NOMO-1 (cell line): ENCODE results near the gene F2RL3.
A peak's percentile ranks its signal among the peaks of the same experiment; 100 is the strongest.
"Not testable (repeated sequence)": the region's sequence is repeated elsewhere in the genome, so short reads cannot be mapped to it uniquely, and the experiment has no call there.

Source experiments
- DNase-seq, 2 experiments: peaks; one replicate each; lab custom pipeline; 2025; ENCODE audit not compliant: unreplicated experiment in 2 of 2; lab: John Stamatoyannopoulos, UW

F2RL3 gene

DNA sequence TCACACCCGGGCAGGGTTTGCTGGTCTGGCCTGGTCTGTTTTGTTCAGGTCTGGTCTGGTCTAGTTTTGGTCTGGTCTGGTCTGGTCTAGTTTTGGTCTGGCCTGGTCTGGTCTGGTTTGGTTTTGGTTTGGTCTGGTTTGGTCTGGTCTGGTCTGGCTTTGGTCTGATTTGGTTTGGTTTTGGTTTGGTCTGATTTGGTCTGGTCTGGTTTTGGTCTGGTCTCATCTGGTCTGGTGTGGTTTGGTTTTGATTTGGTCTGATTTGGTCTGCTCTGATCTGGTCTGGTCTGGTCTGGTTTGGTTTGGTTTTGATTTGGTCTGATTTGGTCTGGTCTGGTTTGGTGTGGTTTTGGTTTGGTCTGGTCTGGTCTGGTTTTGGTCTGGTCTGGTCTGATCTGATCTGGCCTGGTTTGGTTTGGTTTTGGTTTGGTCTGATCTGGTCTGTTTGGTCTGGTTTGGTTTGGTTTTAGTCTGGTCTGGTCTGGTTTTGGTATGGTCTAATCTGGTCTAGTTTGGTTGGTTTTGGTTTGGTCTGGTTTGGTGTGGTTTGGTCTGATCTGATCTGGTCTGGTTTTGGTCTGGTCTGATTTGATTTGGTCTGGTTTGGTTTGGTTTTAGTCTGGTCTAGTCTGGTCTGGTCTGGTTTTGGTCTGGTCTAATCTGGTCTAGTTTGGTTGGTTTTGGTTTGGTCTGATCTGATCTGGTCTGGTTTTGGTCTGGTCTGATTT, 14.4 kb upstream of the F2RL3 start:
- DNase-seq, result no peak

GRCh38 chr19:16874978-16875299, 13.9 kb upstream of the F2RL3 start:
- not testable (repeated sequence) for DNase-seq

DNA sequence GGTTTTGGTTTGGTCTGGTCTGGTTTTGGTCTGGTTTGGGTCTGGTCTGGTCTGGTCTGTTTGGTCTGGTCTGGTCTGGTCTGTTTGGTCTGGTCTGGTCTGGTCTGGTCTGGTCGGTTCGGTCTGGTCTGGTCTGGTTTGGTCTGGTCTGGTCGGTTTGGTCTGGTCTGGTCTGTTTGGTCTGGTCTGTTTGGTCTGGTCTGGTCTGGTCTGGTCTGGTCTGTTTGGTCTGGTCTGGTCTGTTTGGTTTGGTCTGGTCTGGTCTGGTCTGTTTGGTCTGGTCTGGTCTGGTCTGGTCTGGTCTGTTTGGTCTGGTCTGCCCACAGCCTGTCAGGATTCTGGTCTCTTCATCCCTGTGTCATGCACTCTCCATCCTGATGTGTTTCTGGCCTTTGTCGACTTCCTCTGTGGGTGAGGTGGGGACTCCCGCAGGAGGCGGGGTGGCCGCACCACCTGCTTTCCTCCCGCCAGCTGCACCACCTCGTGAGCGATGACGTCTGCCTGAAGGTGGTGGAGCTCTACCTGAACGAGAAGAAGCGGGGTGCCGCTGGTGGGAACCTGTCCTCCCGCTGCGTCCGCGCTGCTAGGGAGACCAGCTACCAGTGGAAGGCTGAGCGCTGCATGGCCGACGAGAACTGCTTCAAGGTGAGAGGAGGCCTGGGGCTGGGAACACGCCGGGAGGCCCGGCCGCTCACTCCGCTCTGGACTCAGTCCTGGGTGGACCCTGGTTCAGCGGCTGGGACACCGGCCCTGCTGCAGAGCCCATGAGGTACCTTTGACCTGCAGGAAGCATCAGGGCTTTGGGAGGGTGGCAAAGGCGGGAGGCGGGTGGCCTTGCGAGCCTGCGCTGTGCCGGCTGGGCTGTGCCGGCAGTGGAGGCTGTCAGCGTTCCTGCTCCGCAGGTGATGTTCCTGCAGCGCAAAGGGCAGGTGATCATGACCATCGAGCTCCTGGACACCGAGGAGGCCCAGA, 12.9 kb upstream of the F2RL3 start:
- DNase-seq, result no peak

DNA sequence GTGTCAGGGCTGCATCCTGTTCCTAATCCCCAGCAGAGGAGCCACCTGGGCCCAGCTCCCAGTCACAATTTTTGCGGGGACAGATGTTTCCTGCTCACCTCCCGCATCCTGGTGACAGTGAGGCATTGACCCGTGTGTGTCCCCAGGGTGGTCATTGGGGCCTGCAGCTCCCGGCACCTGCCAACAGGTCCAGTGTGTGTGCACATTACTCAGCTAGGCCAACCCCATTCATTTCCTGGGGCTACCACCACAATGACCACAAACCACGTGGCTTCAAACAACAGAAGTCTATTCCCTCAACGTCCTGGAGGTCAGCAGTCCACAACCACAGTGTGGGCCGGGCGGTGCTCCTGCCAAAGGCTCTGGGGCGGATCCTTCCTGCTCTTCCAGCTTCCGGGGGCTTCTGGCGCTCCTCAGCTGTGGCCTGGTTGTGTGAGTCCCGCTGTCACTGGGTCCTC, 11.9 kb upstream of the F2RL3 start:
- no peak for DNase-seq

DNA sequence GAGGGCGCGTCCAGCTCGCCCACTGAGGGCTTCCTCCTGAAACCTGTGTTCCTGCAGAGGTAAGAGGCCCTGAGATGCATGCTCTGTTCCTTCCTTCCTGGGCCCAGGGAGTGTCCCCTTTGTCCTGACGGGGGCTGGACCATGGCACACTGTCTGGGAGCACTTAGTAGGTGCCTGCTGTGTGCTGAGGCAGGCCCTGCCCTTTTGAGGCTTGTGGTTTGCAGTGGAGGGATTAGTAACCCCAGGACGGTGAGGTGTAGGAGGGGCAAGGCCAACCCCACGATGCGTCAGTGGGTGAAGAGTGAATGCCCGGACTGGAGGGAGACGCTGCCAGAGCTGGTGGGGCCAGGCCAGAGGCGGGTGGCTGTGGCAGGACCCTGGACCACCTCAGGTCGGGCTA, 11.2 kb upstream of the F2RL3 start:
- DNase-seq, result no peak

- no peak for DNase-seq
Observed at GRCh38 chr19:16878181-16878965, 10.4 kb upstream of the F2RL3 start.

GRCh38 chr19:16880884-16881554, 7.8 kb upstream of the F2RL3 start:
- DNase-seq, result no peak

GRCh38 chr19:16882146-16882545, 6.7 kb upstream of the F2RL3 start:
- no peak for DNase-seq

DNA sequence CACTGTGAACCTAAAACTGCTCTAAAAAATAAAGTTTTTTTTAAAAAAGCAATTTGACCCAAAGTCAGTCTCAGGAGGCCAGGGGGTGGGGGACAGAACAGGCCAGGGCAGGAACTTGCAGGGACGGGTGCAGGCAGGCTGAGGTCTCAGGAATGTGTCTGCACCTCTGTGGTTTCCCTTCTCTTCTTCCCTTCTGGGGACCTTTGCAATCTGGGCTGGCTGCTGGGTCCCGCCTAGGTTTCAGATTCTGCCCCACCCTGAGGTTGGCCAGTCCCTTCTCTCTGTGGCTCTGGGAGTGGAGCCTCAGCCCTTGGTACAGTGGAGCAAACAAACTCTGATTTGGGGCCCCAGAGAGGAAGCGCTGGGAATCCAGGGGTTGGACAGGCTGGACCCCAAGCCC, 5.3 kb upstream of the F2RL3 start:
- DNase-seq, result no peak

- no peak for DNase-seq
Observed at GRCh38 chr19:16885166-16885565, 3.6 kb upstream of the F2RL3 start.

DNA sequence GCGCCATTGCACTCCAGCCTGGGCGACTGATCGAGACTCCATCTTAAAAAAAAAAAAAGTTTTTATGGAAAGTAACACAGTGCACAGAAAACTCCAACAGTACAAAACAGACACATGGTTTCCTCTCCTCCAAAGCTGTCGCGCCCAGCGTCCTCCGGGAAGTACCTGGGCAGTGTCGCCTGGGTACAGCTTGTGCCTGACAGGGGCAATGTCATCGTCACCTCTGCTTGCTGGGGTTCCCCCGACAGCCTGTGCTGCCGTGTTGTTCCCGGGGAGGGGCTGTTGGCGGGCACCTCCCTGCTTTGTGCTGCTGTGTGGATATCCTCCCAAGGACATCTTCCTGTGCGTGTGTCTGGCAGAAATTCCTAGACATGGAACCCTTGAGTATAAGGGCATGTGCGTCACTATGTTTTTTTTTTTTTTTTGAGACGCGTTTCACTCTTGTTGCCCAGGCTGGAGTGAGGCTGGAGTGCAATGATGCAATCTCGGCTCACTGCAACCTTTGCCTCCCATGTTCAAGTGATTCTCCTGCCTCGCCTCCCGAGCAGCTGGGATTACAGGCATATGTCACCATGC, 2.4 kb upstream of the F2RL3 start:
- peak in 1 of 2 experiments; percentile 24 for DNase-seq

GRCh38 chr19:16887353-16888265, 1.2 kb upstream of the F2RL3 start:
- no peak for DNase-seq

GRCh38 chr19:16889366-16889882, 625 bp downstream of the F2RL3 start:
- DNase-seq, result no peak

GRCh38 chr19:16889883-16890460, 1.2 kb downstream of the F2RL3 start:
- no peak for DNase-seq

DNA sequence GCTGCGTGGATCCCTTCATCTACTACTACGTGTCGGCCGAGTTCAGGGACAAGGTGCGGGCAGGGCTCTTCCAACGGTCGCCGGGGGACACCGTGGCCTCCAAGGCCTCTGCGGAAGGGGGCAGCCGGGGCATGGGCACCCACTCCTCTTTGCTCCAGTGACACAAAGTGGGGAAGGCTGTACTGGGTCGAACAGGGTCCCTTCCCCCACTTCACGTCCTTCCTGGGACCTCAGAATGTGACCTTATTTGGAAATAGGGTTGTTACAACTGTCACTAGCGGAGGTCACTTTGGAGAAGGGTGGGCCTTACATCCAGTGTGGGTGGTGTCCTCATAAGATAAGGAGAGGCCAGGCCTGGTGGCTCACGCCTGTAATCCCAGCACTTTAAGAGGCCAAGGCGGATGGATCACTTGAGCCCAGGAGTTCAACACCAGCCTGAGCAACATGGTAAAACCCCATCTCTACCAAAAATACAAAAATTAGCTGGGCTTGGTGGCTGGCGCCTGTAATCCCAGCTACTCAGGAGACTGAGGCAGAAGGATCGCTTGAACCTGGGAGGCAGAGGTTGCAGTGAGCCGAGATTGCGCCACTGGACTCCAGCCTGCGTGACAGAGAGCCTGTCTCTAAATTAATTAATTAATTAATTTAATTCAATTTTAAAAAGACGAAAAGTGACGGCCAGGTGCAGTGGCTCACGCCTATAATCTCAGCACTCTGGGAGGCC, 1.8 kb downstream of the F2RL3 start:
- DNase-seq, result no peak

DNA sequence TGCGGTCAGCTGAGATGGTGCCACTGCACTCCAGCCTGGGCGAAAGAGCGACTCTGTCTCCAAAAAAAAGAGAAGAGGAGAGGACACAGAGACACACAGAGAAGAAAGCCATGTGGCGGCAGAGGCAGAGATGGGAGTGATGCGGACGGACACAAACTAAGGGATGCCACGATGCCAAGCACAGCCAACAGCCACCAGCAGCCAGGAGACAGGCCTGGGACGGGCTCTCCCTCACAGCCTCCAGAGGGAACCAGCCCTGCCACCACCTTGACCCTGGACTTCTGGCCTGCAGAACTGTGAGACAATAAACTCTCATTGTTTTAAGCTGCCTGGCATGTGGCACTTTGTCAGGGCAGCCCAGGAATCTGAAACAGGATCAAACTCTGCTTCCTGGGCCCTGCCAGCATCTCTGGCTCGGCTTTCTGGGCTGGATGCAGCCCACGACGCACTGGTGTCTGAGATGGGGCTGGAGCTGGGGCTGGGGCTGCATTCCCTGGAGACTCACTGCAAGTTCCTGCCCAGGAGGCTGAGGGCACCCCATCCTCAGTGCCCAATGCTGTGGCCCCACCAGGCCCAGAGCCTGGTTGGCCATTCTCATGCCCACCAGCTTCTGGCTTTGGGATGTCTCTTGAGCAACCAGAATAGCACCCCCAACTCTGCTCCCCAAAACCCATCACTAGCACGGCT, 3.0 kb downstream of the F2RL3 start:
- no peak for DNase-seq

- DNase-seq, result no peak
Observed at GRCh38 chr19:16892436-16892835, 3.6 kb downstream of the F2RL3 start.
